Pancreas (tissue), 10 donors: ENCODE data around the gene TAAR8. TPM values are rescaled to one million over a fixed set of nuclear protein-coding genes. Genes with fewer than 3 reads are reported as not detected.

ENCODE experiments used
- ATAC-seq, 4 donors: fragments of 200-7000 bp; cut with Tn5 transposase; one replicate each; pipeline versions ENCODE4 v1.8.0 to v1.9.1; 2020; ENCODE audit warnings: mild to moderate bottlenecking in 4 of 4, moderate library complexity in 4 of 4
- DNase-seq, 6 donors: peaks; one replicate each; pipeline ENCODE4 v3.0.0-alpha.2; 2020
- FAIRE-seq: peaks from 2 replicates; lab custom pipeline; 2012; peaks lifted over from hg19 to GRCh38; lab: Jason Lieb, UNC
- H3K27ac ChIP-seq, 4 donors: fragments of 200-600 bp; sonication (generic); 1 replicate in 3 of 4; 2 replicates in 1 of 4; pipeline versions ENCODE4 v1.5.0 to v1.8.0; 2020
- H3K27me3 ChIP-seq, 4 donors: fragments of 200-600 bp; one replicate each; pipeline ENCODE4 v1.8.0; 2021
- H3K36me3 ChIP-seq, 3 donors: fragments of 200-600 bp; sonication (generic) in 1 of 3; one replicate each; pipeline versions ENCODE4 v1.5.0 to v1.8.0; 2020 to 2021
- H3K4me1 ChIP-seq, 3 donors: fragments of 200-600 bp; one replicate each; pipeline ENCODE4 v1.8.0; 2021
- H3K4me3 ChIP-seq, 4 donors: fragments of 200-600 bp; sonication (generic) in 2 of 4; one replicate each; pipeline versions ENCODE4 v1.5.0 to v1.8.0; 2020 to 2021
- H3K9me3 ChIP-seq, 4 donors: fragments of 200-600 bp; one replicate each; pipeline ENCODE4 v1.8.0; 2021
- CTCF ChIP-seq, 4 donors: fragments of 200-600 bp; sonication (generic) in 3 of 4; IDR thresholded peaks; one replicate each; pipeline versions ENCODE4 v1.5.0 to v1.8.0; 2021; ENCODE audit warnings: antibody characterized with exemption in 4 of 4
- WGBS, 2 donors: extraction: QIAGEN DNeasy Blood & Tissue Kit; methylation state at CpG; one replicate each; pipeline ENCODE4 v1.1.7; 2013; 5-methylcytosine and 5-hydroxymethylcytosine counted together
- intact Hi-C, 3 donors: fragments of 100-400 bp; cut with DNase I; formaldehyde crosslinking; loops; one replicate each; pipeline versions ENCODE4 v1.11.1 to v1.14.2; 2022
- polyA plus RNA-seq, 2 donors: library from polyadenylated mRNA; stranded (reverse); fragments of 200-250 nt; gene quantifications; one replicate each; pipeline ENCODE4 v1.2.3, GENCODE V29; 2013
- total RNA-seq, 6 donors: library from RNA; stranded (reverse); fragmentation: NEBNext Ultra II Directional in 4 of 6; extraction: Animal tissue kit (Norgen Biotek cat#: 25700) in 4 of 6; gene quantifications; one replicate each; pipeline versions ENCODE4 v1.2.1 to v1.2.4, GENCODE V29; 2021 to 2023
- donor health status: healthy with polysubstance abuse.
- donor health status: DM: no; HTN: no; CAD: no; lungs with moderate emphysema.
- donor health status: DM: no; HTN: no; CAD: no.
- donor health status: control.
- donor health status: control.
- donor health status: Bipolar disorder and iron deficiency.
- donor health status: DM: yes; HTN: yes; CAD: no.
- donor health status: DM: no; HTN: no; CAD: no.
- donor health status: DM: no; HTN: no; CAD: no.
- donor health status: DM: yes; HTN: yes; CAD: no.

TAAR8 gene
- total and polyA plus RNA-seq, 8 donors: not detected

- no peak for TF ChIP-seq CTCF (IDR thresholded peaks at IDR 0.05)
Observed at GRCh38 chr6:132512638-132513632, 39.5 kb upstream of the TAAR8 start, which contains the start of gene STX7. Gene STX7 (minus strand): TSS chr6:132513116. CDS start chr6:132503530, 9,586 bp downstream.

GRCh38 chr6:132513831-132514545 is 38.5 kb upstream of the TAAR8 start:
- no peak for TF ChIP-seq CTCF (IDR thresholded peaks at IDR 0.05)
- DNase-seq: no peak
- peak overlapping the region in 2 of 4 donors; percentile 91 to 92 for H3K4me3 ChIP-seq
- intact Hi-C loops: no loop called here
- H3K27me3 ChIP-seq: no peaks in the 10 kb centered on the region
- peak; percentile 29 for FAIRE-seq
- peak overlapping the region in 2 of 4 donors; percentile 89 to 91 for H3K27ac ChIP-seq
- ATAC-seq: no peak
- H3K9me3 ChIP-seq: no peaks in the 10 kb centered on the region
- WGBS, 2 donors: 27 to 28% methylated on average over 3 of the region's 3 CpGs
- peaks cover 10 to 22% (median 12%) of the 10 kb centered on the region in 3 donors for H3K4me1 ChIP-seq
- no peaks in the 10 kb centered on the region for H3K36me3 ChIP-seq

More at GRCh38 chr6:132512638-132513632, 39.5 kb upstream of the TAAR8 start, which contains the start of gene STX7:
- peaks cover 10 to 22% (median 12%) of the 10 kb centered on the region in 3 donors for H3K4me1 ChIP-seq
- H3K27ac ChIP-seq: peak within 1 kb of the TSS; percentile 71 to 91 (median 81)
- H3K9me3 ChIP-seq: no peaks in the 10 kb centered on the region
- intact Hi-C loops: no loop called here
- FAIRE-seq: no peak
- H3K4me3 ChIP-seq: peak within 1 kb of the TSS; percentile 49 to 92 (median 92)
- DNase-seq: peak; percentile 85 to 95 (median 90)
- no peaks in the 10 kb centered on the region for H3K27me3 ChIP-seq
- WGBS, 2 donors: 1% methylated on average over 67 of the region's 67 CpGs
- ATAC-seq: peak; percentile 95 to 98 (median 97)
- H3K36me3 ChIP-seq: no peaks in the 10 kb centered on the region

GRCh38 chr6:132515386-132515785 is 37.1 kb upstream of the TAAR8 start:
- intact Hi-C loops: no loop called here

GRCh38 chr6:132520953-132521352 is 31.5 kb upstream of the TAAR8 start:
- Histone ChIP-seq H3K4me1 (no peaks in the 10 kb centered on the region), H3K36me3 (no peaks in the 10 kb centered on the region), H3K4me3 (no peak overlapping the region), H3K27ac (no peak overlapping the region), H3K27me3 (no peaks in the 10 kb centered on the region), H3K9me3 (no peaks in the 10 kb centered on the region)
- no peak for FAIRE-seq
- ATAC-seq: no peak
- no peak for DNase-seq
- WGBS, 2 donors: 48 to 79% methylated on average over 2 of the region's 2 CpGs
- intact Hi-C loops: no loop called here
- no peak for TF ChIP-seq CTCF (IDR thresholded peaks at IDR 0.05)

More at GRCh38 chr6:132515386-132515785, 37.1 kb upstream of the TAAR8 start:
- Histone ChIP-seq H3K27ac (no peak overlapping the region), H3K36me3 (no peaks in the 10 kb centered on the region), H3K4me1 (peaks cover 9 to 13% (median 10%) of the 10 kb centered on the region in 3 donors), H3K4me3 (no peak overlapping the region), H3K27me3 (no peaks in the 10 kb centered on the region), H3K9me3 (no peaks in the 10 kb centered on the region)
- DNase-seq: no peak
- WGBS, 2 donors: 56 to 76% methylated on average over 2 of the region's 2 CpGs
- TF ChIP-seq CTCF (IDR thresholded peaks at IDR 0.05): no peak
- ATAC-seq: no peak
- FAIRE-seq: no peak
